Dermis blood vessel endothelial cell (primary cell): ENCODE results near the gene RPL6. TPM values are rescaled to one million over a fixed set of nuclear protein-coding genes. Genes with fewer than 3 reads are reported as not detected.
"Not testable (repeated sequence)": the region's sequence is repeated elsewhere in the genome, so short reads cannot be mapped to it uniquely, and the experiment has no call there.

Source experiments
- DNase-seq: peaks from one replicate; pipeline ENCODE4 v3.0.0; 2010
- total RNA-seq: library from RNA; depleted of rRNA; stranded (reverse); fragments of >200 nt; gene quantifications from 2 replicates; pipeline ENCODE4 v1.2.3, GENCODE V29; 2014

The RPL6 gene
- total RNA-seq, 1 donor from 2014 or later = 1,017 TPM

GRCh38 chr12:112419297-112420133, 10.1 kb upstream of the RPL6 start:
- DNase-seq = peak; percentile 71

- DNase-seq = peak; percentile 91
Measured at GRCh38 chr12:112418608-112419296, 9.3 kb upstream of the RPL6 start, which contains the start of gene PTPN11. PTPN11 (plus strand) TSS chr12:112418947; CDS start chr12:112419112, 165 bp downstream.

GRCh38 chr12:112418273-112418607, 8.8 kb upstream of the RPL6 start:
- DNase-seq = no peak

GRCh38 chr12:112415457-112415856, 6.1 kb upstream of the RPL6 start:
- not testable (repeated sequence) for DNase-seq

GRCh38 chr12:112413855-112414625, 4.6 kb upstream of the RPL6 start:
- DNase-seq = no peak

- DNase-seq = no peak
Measured at GRCh38 chr12:112409906-112410244, 470 bp upstream of the RPL6 start.

- DNase-seq = peak; percentile 27
Measured at GRCh38 chr12:112408621-112409020, 784 bp downstream of the RPL6 start.

GRCh38 chr12:112407683-112408082, 1.7 kb downstream of the RPL6 start:
- DNase-seq = not testable (repeated sequence)

- DNase-seq = no peak
Measured at GRCh38 chr12:112406519-112407488, 2.6 kb downstream of the RPL6 start.

- DNase-seq = no peak
Measured at GRCh38 chr12:112401903-112402498, 7.4 kb downstream of the RPL6 start.

GRCh38 chr12:112401054-112401453, 8.4 kb downstream of the RPL6 start:
- DNase-seq = no peak

GRCh38 chr12:112393328-112393727, 16.1 kb downstream of the RPL6 start:
- no peak for DNase-seq

GRCh38 chr12:112389922-112390654, 19.3 kb downstream of the RPL6 start:
- DNase-seq = not testable (repeated sequence)

- DNase-seq = no peak
Measured at GRCh38 chr12:112389228-112389627, 20.2 kb downstream of the RPL6 start.

GRCh38 chr12:112386726-112387125, 22.7 kb downstream of the RPL6 start:
- no peak for DNase-seq

GRCh38 chr12:112382866-112383265, 26.5 kb downstream of the RPL6 start:
- no peak for DNase-seq

GRCh38 chr12:112381883-112382796, 27.3 kb downstream of the RPL6 start, which contains the start of gene HECTD4:
HECTD4 (minus strand) TSS chr12:112382431; CDS start chr12:112382128, 303 bp downstream.
- DNase-seq = peak; percentile 90

GRCh38 chr12:112381406-112381882, 28.0 kb downstream of the RPL6 start:
- DNase-seq = peak; percentile 13

GRCh38 chr12:112380663-112381405, 28.6 kb downstream of the RPL6 start:
- DNase-seq = peak; percentile 14
